Retina (tissue), 1 donor: ENCODE data around the gene EIF4A3.

Experiments used
- DNase-seq: peaks from one replicate; pipeline ENCODE4 v3.0.0-alpha.2; 2016

Gene EIF4A3

GRCh38 chr17:80147035-80147822, at the start of gene EIF4A3:
EIF4A3 (minus strand) TSS chr17:80147128; CDS start chr17:80146961, 167 bp downstream.
- DNase-seq = peak; percentile 96

- no peak for DNase-seq
Measured at GRCh38 chr17:80196652-80197051, 49.7 kb upstream of the EIF4A3 start.

DNA sequence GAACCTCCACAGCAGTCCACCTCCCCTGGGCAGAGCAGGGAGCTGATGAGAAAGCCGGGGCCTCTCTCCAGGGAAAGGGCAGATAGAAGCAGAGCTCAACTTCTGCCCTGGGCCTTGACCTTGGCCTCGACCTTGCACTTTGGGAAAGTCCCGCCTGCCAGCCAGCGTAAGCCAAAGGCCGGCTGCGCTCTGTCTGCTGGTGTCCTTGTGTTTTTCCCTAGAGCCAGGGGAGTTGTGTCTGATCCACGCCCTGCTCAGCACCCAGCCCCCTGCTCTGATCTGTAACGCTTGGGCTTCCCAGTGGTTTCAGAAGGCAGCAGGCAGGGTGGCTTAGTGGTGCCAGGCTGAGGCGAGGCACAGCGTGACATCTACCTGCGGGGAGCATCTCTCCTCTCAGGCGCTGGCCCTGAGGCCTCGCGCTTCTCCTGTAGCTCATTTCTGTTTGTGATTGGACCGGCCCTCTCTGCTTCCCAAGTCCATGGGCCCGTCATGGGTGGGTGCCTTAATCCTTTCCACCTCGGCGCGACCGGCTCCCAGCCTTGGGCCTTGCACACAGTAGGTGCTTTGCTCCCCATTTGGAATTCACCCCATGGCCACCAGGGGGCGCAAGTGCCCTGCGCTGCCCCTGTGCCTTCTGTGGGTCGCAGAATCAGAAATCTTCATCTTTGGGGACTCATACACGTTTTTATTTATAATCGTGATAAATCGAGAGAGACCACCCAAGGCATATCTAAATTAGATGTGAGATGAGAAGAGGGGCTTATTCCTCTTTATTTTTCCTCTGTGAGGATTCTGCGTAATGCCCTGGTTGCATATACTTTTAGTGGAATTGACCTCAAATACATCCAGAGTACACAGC, 49.0 kb upstream of the EIF4A3 start:
- peak; percentile 61 for DNase-seq

GRCh38 chr17:80195141-80195540, 48.2 kb upstream of the EIF4A3 start:
- DNase-seq = peak; percentile 40

GRCh38 chr17:80191865-80192661, 45.1 kb upstream of the EIF4A3 start:
- DNase-seq = peak; percentile 72

- no peak for DNase-seq
Measured at GRCh38 chr17:80191192-80191591, 44.3 kb upstream of the EIF4A3 start.

- no peak for DNase-seq
Measured at GRCh38 chr17:80190716-80191115, 43.8 kb upstream of the EIF4A3 start.

- no peak for DNase-seq
Measured at GRCh38 chr17:80189611-80190010, 42.7 kb upstream of the EIF4A3 start.

GRCh38 chr17:80187515-80187941, 40.6 kb upstream of the EIF4A3 start:
- no peak for DNase-seq

- DNase-seq = no peak
Measured at GRCh38 chr17:80187090-80187489, 40.2 kb upstream of the EIF4A3 start.

DNA sequence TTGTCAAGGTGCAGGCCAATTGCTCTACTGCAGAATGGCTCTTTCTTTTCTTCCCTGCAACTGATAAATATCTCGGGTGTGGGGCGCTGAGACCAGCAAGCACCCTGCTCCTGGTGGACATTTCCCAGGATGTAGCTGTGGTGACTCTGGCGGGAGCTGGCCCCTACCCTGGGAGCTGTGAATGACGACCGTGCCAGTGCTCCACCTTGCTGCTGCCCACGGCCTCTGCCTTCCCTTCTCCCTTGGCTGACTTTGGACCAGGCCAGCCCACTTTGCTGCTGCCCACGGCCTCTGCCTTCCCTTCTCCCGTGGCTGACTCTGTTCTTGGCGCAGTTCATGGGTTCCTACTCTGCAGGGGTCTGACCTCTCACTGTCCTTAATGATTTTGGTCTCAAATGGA, 39.0 kb upstream of the EIF4A3 start:
- no peak for DNase-seq

GRCh38 chr17:80184423-80184714, 37.4 kb upstream of the EIF4A3 start:
- DNase-seq = no peak

- peak; percentile 53 for DNase-seq
Measured at GRCh38 chr17:80183581-80184422, 36.9 kb upstream of the EIF4A3 start.

DNA sequence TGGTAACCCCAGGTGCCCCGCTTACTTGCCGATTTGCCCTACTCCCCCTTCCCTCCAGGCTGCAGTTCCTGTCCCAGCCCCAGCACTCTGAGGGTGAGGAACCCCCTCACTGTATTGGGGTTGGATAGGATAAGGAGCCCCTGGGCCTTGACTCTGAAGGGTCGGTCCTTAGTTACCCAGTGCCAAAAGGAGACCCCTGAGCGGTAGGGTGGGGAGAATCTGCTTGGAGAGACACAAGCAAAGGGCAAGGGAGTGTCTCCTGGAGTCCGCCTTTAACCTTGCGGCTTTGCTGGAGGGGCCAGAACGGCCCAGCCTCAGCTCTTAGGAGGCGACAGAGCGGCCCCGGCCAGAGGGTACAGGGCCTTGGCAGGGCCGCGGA, 35.9 kb upstream of the EIF4A3 start:
- DNase-seq = no peak

GRCh38 chr17:80182118-80182844, 35.4 kb upstream of the EIF4A3 start:
- no peak for DNase-seq

- DNase-seq = no peak
Measured at GRCh38 chr17:80181431-80181830, 34.5 kb upstream of the EIF4A3 start.

GRCh38 chr17:80180192-80180591, 33.3 kb upstream of the EIF4A3 start:
- DNase-seq = no peak

GRCh38 chr17:80177986-80178595, 31.2 kb upstream of the EIF4A3 start:
- DNase-seq = no peak

DNA sequence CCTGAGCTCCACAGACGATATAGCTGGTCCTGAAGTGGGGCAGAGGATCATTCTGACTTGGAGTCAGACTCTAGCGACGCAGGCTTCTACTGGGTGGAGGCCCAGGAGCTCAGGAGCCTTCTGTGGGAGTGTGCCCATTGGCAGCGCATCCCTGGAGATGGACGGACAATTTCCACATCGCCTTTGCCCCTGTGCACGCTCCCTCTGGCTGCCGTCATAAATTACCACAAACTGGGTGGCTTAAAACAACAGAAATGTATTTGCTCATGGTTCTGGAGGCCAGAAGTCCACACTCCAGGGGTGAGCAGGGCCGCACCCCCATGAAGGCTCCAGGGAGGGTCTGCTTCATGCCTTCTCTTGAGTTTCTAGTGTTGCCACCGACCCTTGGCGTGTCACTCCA, 29.8 kb upstream of the EIF4A3 start:
- no peak for DNase-seq

- no peak for DNase-seq
Measured at GRCh38 chr17:80173916-80174315, 27.0 kb upstream of the EIF4A3 start.

- DNase-seq = no peak
Measured at GRCh38 chr17:80173126-80173525, 26.2 kb upstream of the EIF4A3 start.
